ENCODE results near the gene WFDC12.
"Not testable (repeated sequence)": the region's sequence is repeated elsewhere in the genome, so short reads cannot be mapped to it uniquely, and the experiment has no call there.

The WFDC12 gene, protein sequence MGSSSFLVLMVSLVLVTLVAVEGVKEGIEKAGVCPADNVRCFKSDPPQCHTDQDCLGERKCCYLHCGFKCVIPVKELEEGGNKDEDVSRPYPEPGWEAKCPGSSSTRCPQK

DNA sequence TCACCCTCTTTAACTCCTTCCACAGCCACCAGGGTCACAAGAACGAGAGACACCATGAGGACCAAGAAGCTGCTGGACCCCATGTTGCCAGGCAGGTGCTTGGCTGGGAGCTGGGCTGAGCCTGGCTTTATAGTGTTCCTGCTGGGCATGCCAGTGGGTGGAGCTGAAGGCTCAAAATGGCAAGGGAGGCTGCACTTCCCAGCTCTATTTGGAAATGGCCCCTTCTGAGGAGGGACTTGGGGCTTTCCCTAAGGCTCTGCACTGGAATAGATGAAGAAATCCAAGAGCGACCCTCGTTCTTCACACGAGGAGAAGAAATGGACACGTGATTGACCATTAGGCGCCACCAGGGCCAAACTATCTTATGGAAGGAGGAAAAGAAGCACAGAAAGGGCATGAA, at the start of gene WFDC12:
Gene WFDC12 (minus strand): TSS at position 101 of the 400 bp plus-strand sequence. CDS start 18 bp downstream, at position 83.
- no peak within 1 kb of the TSS for H3K27ac Mint-ChIP-seq
- H3K9me3 Mint-ChIP-seq, result no peaks in the 10 kb centered on the region
- no peaks in the 10 kb centered on the region for H3K36me3 Mint-ChIP-seq
- H3K4me1 Mint-ChIP-seq, result no peaks in the 10 kb centered on the region
- H3K4me3 Mint-ChIP-seq, result no peak within 1 kb of the TSS
- peaks cover 17% of the 10 kb centered on the region for H3K27me3 Mint-ChIP-seq

DNA sequence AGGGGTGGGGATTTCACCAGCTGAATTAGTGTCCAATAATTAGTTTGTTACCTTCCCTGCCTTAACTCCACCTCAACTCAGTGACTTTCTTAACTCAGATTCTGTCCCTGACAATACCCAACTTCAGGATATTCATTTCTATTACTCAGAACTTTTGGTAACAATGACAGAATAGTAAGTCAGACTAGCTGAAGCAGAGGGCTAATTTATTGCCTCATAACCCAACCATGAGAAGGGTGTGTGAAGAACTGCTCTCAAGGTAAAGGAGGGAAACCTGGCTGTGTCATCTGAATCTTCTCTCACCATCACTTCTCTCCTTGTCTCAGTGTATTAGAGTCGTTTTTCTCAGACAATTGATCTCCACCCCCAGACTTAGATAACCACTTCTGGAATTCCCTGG, 49.3 kb upstream of the WFDC12 start:
- no peaks in the 10 kb centered on the region for H3K36me3 Mint-ChIP-seq
- no peaks in the 10 kb centered on the region for H3K4me1 Mint-ChIP-seq
- H3K9me3 Mint-ChIP-seq, result no peaks in the 10 kb centered on the region
- peaks cover 7% of the 10 kb centered on the region for H3K27me3 Mint-ChIP-seq
- no peak overlapping the region for H3K27ac Mint-ChIP-seq
- no peak overlapping the region for H3K4me3 Mint-ChIP-seq

DNA sequence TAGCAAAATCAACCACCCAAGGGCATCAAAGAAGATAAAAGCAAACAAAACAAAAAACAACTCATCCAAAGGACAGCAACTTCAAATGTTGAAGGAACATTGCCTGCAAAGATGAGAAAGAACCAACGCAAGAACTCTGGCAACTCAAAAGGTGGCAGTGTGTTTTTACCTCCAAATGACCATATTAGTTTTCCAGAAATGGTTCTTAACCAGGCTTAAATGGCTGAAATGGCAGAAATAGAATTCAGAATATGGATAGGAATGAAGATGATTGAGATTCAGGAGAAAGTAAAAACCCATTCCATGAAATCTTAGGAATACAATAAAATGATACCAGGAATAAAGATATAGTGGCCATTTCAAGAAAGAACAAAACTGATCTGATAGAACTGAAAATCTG, 40.6 kb upstream of the WFDC12 start:
- peaks cover 9% of the 10 kb centered on the region for H3K36me3 Mint-ChIP-seq
- H3K27me3 Mint-ChIP-seq, result peaks cover 38% of the 10 kb centered on the region
- no peak overlapping the region for H3K27ac Mint-ChIP-seq
- no peak overlapping the region for H3K4me3 Mint-ChIP-seq
- H3K9me3 Mint-ChIP-seq, result peaks cover 39% of the 10 kb centered on the region
- no peaks in the 10 kb centered on the region for H3K4me1 Mint-ChIP-seq

DNA sequence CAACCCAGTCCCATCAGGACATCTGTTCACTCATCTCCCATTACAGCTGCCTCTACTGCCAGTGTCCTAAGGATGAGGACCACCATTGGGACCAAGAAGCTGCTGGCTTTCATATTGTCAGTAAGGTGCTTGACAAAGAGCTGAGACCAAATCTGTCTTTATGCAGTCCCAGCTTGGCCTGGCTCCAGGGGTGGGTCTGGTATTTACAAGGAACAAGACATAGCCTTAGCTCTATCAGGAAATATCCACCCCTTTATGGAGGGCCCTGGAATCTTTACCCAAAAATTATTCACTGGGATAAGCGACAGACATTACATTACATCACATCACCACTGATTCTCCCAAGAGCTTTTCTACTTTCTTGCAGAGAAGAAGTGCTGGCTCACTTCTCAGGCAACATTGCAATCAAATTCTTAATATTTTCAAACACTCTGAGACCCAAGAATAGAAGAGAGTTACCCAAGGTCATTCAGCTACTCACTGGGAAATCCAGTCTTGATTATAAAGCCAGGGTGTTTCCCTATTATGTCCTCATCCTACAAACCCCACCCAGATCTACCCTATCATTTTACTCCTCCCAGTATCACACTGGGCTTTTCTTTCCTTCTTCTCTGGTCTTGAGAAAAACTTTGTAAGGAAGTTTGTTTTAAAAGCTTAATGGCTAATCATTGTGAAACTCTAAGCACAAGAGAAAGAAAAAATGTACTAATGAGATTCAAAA, 39.0 kb upstream of the WFDC12 start:
- peaks cover 52% of the 10 kb centered on the region for H3K9me3 Mint-ChIP-seq
- no peak overlapping the region for H3K27ac Mint-ChIP-seq
- H3K27me3 Mint-ChIP-seq, result peaks cover 43% of the 10 kb centered on the region
- no peak overlapping the region for H3K4me3 Mint-ChIP-seq
- H3K36me3 Mint-ChIP-seq, result peaks cover 15% of the 10 kb centered on the region
- no peaks in the 10 kb centered on the region for H3K4me1 Mint-ChIP-seq

DNA sequence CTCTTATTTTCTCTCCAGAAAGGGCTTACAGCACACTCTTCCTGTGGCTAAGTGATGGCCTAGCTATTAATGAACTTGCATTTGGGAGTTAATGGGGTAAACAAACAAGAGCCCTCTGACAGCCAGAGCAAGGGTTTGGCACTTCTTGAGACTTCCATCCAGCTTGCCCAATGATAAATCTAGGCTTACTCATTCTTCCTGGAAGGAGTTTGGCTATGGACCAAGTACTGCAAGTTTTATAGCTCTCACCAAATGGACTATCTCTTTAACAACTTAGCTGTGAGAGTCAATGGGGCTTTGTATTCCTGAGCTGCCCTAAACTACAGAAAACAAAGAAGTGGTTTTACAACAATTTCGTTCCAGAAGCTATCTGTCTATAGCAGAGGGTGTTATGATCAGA, 33.7 kb upstream of the WFDC12 start:
- no peaks in the 10 kb centered on the region for H3K4me1 Mint-ChIP-seq
- H3K9me3 Mint-ChIP-seq, result peaks cover 28% of the 10 kb centered on the region
- H3K27me3 Mint-ChIP-seq, result peaks cover 33% of the 10 kb centered on the region
- no peak overlapping the region for H3K4me3 Mint-ChIP-seq
- peaks cover 10% of the 10 kb centered on the region for H3K36me3 Mint-ChIP-seq
- H3K27ac Mint-ChIP-seq, result no peak overlapping the region

DNA sequence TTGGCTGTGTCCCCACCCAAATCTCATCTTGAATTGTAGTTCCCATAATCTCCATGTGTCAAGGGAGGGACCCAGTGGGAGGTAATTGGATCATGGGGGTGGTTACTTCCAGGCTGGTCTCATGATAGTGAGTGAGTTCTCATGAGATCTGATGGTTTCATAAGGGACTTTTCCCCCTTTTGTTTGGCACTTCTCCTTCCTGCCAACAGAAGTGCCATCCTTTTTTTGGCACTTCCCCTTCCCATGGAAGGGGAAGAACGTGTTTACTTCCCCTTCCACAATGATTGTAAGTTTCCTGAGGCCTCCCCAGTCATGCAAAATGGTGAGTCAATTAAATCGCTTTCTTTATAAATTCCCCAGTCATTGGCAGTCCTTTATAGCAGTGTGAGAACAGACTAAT, 32.4 kb upstream of the WFDC12 start:
- Mint-ChIP-seq H3K27me3 (peaks cover 27% of the 10 kb centered on the region), H3K4me3 (no peak overlapping the region), H3K36me3 (peaks cover 8% of the 10 kb centered on the region), H3K4me1 (no peaks in the 10 kb centered on the region), H3K9me3 (peaks cover 18% of the 10 kb centered on the region), H3K27ac (no peak overlapping the region)

DNA sequence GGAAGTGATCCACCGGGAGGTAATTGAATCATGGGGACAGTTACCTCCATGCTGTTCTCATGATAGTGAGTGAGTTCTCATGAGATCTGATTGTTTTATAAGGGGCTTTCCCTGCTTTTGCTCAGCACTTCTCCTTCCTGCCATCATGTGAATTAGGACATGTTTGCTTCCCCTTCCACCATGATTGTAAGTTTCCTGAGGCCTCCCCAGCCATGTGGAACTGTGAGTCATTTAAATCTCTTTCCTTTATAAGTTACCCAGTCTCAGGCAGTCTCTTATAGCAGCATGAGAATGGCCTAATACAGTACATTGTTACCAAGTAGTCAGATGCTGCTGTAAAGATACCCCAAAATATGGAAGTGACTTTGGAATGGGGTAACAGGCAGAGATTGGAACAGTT, 30.5 kb upstream of the WFDC12 start:
- not testable (repeated sequence) for H3K36me3 Mint-ChIP-seq, H3K4me1 Mint-ChIP-seq, H3K27ac Mint-ChIP-seq, H3K4me3 Mint-ChIP-seq
- peaks cover 26% of the 10 kb centered on the region for H3K27me3 Mint-ChIP-seq
- peaks cover 12% of the 10 kb centered on the region for H3K9me3 Mint-ChIP-seq

DNA sequence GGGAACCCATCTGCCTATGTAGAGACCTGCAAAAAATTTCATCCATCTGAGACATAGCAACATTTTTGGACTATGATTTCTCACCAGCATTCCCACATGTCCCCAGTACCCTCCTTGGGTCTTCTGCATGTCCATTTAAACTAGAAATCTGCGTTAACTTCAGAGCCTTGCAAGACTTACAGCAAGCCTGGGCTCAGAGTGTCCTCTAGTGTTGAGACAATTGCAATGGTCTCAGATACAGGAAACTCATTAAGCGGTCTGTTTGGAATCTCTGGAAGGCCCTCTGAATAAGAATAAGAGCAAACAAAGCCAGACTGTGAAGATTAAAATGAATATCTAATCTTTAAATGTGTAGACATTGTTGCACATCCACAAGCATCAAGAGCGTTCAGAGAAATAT, 29.9 kb upstream of the WFDC12 start:
- H3K9me3 Mint-ChIP-seq, result peaks cover 9% of the 10 kb centered on the region
- peaks cover 26% of the 10 kb centered on the region for H3K27me3 Mint-ChIP-seq

DNA sequence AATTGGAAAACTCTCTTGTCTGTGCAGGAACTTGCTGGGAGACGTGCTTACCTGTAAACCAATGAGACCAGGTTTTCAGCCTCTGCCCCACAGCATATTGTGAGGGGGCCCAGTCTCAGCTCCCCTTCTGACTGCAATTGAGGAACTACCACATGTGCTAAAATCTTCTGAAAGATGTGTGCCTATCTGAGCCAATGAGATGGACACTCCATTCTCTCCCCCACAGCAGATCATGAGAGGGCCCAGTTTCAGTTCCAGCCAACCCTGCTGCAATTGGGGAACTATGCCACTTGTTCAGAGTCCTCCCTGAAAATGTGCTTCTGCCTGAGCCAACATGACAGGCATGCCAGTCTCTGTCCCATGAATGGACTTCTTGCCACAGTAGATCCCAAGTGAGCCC, 29.5 kb upstream of the WFDC12 start:
- Mint-ChIP-seq H3K4me3 (no peak overlapping the region), H3K27me3 (peaks cover 22% of the 10 kb centered on the region), H3K4me1 (no peaks in the 10 kb centered on the region), H3K9me3 (peaks cover 5% of the 10 kb centered on the region), H3K27ac (no peak overlapping the region), H3K36me3 (peaks cover 3% of the 10 kb centered on the region)

More for the DNA sequence above, 29.9 kb upstream of the WFDC12 start:
- peaks cover 6% of the 10 kb centered on the region for H3K36me3 Mint-ChIP-seq
- no peaks in the 10 kb centered on the region for H3K4me1 Mint-ChIP-seq
- H3K27ac Mint-ChIP-seq, result no peak overlapping the region
- no peak overlapping the region for H3K4me3 Mint-ChIP-seq

DNA sequence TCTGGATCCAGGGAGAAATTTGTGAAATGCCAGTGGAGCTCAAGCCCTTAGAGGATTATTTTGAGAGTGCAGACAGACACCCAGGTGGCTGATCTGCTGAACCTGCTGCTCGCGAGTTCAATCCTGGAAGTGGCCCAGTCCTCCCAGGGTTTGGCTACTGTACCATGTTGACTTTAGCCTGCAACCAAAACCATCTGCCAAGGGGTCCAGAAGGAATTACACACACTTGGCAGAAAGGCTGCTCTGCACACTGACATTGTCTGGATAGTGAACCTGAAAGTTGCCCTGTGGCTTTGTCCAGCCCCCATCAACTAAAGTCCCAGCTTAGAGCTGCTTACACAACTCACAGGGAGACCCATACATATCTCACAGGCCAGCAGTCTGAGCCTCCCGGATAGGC, 28.9 kb upstream of the WFDC12 start:
- Mint-ChIP-seq H3K27me3 (peaks cover 23% of the 10 kb centered on the region), H3K36me3 (no peaks in the 10 kb centered on the region), H3K4me3 (no peak overlapping the region), H3K4me1 (no peaks in the 10 kb centered on the region), H3K27ac (no peak overlapping the region), H3K9me3 (no peaks in the 10 kb centered on the region)

DNA sequence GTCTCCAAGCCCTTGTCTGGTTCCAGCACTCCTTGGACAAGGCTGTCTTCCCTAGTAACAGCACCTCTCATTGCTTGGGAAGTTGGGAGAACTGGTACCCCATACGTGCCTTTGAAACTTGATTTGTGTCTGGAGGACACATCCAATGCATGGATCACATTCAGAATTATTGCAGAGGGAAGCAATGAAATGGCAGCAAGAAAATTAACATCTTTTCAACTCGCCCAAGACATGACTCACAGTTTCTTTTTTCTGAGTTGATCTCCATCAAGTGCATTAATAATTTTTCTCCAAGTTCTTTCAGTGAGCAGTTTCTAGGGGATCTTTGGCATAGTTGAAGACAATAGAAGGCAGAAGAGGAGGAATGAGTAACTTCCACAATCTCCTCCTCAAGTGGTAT, 28.1 kb upstream of the WFDC12 start:
- Mint-ChIP-seq H3K4me3 (no peak overlapping the region), H3K36me3 (no peaks in the 10 kb centered on the region), H3K9me3 (no peaks in the 10 kb centered on the region), H3K27me3 (peaks cover 24% of the 10 kb centered on the region), H3K27ac (no peak overlapping the region), H3K4me1 (no peaks in the 10 kb centered on the region)

DNA sequence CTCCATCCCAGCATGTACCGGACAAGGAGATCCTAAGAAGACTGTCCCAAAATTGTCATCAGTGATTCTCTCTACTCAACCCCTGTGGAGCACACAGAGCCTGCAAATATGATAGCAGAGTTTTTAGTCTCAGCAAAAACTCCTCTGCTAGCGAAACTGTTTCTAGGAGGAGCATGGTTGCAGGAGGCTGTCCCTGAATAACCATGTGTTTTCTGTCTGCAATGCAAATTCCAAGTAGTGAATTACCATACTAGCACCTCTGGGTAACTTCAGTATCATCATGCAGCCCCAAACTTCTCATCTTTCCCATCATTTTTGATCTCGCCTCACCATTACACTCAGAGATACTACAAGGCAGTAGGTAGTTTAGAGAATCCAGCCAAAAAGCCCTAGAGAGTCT, 24.8 kb upstream of the WFDC12 start:
- Mint-ChIP-seq H3K27me3 (peaks cover 21% of the 10 kb centered on the region), H3K36me3 (no peaks in the 10 kb centered on the region), H3K4me1 (no peaks in the 10 kb centered on the region), H3K27ac (no peak overlapping the region), H3K9me3 (no peaks in the 10 kb centered on the region), H3K4me3 (no peak overlapping the region)

DNA sequence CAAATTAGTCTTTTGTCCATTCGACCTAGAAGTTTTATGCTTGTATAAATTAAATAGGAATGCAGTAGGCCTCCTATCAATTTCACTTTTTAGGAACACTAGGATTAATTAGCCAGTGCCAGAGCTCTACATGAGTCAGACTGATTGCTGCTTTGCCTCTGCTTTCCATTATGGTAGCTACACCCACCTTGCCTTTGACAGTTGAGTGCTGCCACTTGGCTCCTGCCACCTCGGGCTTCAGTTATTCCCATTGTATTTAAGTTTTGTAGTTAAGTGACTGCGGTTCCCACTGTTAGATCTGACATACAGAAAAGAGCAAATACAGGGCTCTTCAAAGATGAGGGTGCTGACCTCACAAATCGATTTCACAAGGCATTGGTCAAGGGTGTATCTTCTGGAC, 16.6 kb upstream of the WFDC12 start:
- H3K9me3 Mint-ChIP-seq, result no peaks in the 10 kb centered on the region
- no peak overlapping the region for H3K4me3 Mint-ChIP-seq
- no peak overlapping the region for H3K27ac Mint-ChIP-seq
- H3K4me1 Mint-ChIP-seq, result no peaks in the 10 kb centered on the region
- H3K27me3 Mint-ChIP-seq, result peaks cover 4% of the 10 kb centered on the region
- no peaks in the 10 kb centered on the region for H3K36me3 Mint-ChIP-seq

DNA sequence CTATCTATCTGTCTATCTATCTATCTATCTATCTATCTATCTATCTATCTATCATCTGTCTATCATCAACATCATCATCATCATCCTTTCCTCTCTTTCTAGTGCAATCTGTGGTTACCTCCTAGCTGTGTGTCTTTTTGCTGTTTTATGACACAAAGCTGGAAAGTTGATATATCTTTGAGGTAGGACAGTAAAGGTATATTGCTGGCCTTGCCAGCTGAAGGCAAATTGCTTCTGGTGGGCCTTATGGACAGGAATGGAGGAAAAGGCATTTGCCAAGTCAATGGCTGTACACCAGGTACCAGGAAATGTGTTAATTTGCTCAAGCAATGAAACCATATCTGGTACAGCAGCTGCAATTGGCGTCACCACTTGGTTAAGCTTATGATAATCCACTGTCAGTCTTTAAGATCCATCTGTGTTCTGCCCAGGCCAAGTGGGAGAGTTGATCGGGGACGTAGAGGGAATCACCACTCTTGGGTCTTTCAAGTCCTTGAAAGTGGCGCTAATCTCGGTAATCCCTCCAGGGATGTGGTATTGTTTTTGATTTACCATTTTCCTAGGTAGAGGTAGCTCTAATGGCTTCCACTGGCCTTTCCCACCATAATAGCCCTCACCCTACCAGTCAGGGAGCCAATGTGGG, 15.6 kb upstream of the WFDC12 start:
- not testable (repeated sequence) for H3K4me3 Mint-ChIP-seq, H3K4me1 Mint-ChIP-seq, H3K9me3 Mint-ChIP-seq, H3K27ac Mint-ChIP-seq, H3K36me3 Mint-ChIP-seq, H3K27me3 Mint-ChIP-seq

DNA sequence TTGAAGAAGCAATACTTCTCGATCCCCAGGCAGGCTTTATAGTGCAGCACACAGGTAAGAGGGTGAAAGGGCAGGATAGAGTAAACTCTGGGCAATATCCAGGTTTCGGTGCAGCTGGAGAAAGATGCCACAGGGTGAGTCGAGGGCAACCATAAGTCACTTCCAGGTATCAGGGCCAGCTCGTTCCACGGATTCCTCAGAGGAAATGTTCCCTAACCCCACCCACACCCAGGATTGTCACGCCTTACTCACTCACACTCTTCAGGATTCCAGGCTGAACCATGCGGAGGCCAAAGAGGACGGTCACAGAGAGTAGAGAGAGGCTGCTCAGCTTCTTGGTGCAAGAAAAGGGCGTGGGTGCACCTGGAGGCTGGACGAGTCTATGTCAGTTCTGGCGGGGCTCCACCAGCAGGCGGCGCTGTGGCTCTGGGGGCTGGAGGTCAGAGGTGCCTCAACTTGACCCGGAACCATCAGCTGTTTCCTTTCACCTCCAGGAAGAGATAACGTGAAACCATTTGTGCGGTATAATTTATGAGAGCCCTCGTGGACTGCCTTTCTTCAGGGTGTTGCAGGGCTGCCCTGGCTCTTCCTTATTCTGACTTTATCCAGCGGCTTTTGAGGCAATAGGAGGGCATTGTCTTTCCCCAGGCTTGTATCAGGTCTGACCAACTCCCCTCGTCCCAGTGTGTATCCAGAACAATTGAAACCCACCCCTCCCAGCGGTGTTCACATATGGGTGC, 14.5 kb upstream of the WFDC12 start:
- H3K9me3 Mint-ChIP-seq, result peaks cover 7% of the 10 kb centered on the region
- H3K4me1 Mint-ChIP-seq, result no peaks in the 10 kb centered on the region
- peaks cover 9% of the 10 kb centered on the region for H3K27me3 Mint-ChIP-seq
- H3K4me3 Mint-ChIP-seq, result no peak overlapping the region
- peaks cover 4% of the 10 kb centered on the region for H3K36me3 Mint-ChIP-seq
- no peak overlapping the region for H3K27ac Mint-ChIP-seq

DNA sequence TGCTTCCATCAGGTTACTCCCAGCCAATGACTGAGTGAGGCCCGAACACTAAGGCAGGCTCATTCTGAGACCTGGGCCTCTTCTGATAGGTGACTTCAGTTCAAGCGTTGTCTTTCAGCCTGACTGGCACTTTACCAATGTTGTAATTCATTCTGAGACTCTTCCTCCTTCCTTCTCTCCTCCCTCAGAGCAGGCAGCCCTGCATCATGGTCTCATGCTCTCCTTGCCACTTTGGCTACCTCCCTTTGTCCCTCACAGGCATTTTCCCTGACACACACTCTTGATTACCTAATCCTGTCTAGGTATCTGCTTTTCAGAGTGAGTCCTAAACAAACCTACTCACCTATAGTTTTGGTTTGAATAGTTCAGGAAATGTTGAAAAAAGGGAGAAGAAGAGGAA, 12.6 kb upstream of the WFDC12 start:
- H3K9me3 Mint-ChIP-seq, result peaks cover 7% of the 10 kb centered on the region
- H3K4me3 Mint-ChIP-seq, result no peak overlapping the region
- no peak overlapping the region for H3K27ac Mint-ChIP-seq
- peaks cover 17% of the 10 kb centered on the region for H3K27me3 Mint-ChIP-seq
- H3K4me1 Mint-ChIP-seq, result no peaks in the 10 kb centered on the region
- H3K36me3 Mint-ChIP-seq, result peaks cover 4% of the 10 kb centered on the region
